Activated CD4-positive, alpha-beta T cell treated with anti-CD3 and anti-CD28 coated beads for 4 hours (primary cell): ENCODE results near the gene ANKH.
"Not testable (repeated sequence)": the region's sequence is repeated elsewhere in the genome, so short reads cannot be mapped to it uniquely, and the experiment has no call there.

ENCODE experiments used
- DNase-seq, 2 donors: peaks; one replicate each; pipeline ENCODE4 v3.0.0-alpha.2; 2020

Gene ANKH

DNA sequence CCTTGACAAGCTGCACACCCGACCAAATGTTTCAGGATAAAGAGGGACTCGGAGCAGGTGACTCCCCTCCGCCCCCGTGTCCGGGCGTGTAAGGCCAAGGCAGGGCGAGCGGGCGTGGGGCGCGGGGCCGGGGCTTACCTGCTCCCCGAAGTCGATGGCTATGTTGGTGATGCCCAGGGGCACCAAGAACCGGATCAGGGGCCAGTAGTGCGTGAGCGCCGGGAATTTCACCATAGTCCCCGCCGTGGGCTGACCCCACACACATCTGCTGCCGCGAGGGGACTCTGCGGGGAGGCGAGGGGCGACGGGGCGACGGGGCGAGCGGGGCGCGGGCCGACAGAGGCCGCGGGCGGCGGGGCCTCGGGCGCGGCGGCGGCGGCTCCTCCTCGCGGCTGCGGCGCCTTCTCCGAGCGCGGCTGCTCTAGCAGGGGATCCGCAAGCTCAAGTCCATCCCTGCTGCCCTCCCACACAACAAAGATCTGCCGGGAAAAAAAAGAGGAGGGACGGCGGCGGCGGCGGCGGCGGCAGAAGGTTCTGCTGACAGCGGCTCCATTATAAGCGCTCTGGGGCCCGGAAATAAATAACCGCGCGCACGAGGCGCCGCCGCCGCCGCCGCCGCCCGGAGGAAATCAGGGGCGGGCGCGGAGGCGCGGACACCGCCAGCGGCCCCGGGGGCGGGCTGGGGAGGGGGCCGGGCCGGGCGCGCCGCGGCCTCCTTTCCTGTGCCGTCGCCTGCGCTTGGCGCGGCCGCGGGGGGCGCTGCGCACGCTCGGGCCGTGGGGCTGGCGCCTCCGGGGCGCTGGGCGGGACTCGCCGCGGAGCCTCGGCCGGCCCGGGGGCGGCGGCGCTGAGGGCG lies at the start of gene ANKH:
Gene ANKH, minus strand, starts transcription at position 565 of the 856 bp plus-strand sequence. Its CDS starts 331 bp downstream, at position 234.
- DNase-seq = peak; percentile 78 to 81

DNA sequence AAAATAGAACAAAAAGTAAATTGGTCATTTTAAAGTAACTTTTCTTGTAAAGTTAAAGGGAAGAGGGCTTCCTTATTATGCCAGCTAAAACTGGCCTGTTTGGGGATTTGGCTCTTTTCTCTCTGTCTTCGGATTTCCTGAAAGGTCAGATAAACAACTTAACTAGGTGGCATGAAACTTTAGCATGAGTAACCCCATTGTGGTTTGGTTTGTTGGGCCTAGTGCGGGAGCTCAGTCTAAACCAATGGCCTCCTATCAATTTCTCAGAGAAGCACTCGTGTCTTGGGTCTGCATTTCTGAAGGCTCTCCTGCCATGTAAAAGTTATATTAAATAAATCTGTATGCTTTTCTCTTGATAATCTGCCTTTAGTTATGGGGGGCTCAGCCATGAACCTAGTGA lies 48.5 kb upstream of the ANKH start:
- no peak for DNase-seq

DNA sequence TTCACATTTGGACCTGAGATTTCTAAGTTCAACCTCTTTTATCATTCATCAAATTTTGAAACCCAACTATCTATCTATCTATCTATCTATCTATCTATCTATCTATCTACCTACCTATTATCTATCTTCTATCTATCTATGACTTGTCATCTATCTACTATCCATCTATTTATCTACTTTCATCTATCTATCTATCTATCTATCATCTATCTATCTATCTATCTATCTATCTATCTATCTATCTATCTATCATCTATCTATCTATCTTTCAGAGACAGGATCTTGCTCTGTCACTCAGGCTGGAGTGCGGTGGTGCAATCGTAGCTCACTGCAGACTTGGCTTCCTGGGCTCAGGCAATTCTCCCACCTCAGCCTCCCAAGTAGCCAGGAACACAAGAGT lies 47.5 kb upstream of the ANKH start:
- DNase-seq = not testable (repeated sequence)

DNA sequence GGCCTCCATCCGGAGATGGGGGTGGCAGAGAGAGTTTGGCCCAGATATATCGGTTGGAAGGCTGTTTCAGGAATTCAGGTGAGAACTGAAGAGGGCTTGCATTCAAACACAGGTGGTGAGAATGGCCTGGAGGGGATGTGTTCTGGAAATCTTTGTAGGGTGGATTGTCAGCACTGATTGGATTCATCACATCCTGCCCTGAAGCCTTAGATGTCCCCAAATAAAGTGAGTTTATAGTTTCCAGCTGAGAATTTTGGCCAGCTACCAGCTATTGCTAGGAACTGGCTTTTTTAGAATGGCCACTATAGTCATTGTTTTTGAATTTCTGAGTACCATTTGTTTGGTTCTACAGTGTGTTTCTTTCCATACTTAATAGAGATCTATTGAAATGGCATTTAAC lies 46.1 kb upstream of the ANKH start:
- DNase-seq = no peak

DNA sequence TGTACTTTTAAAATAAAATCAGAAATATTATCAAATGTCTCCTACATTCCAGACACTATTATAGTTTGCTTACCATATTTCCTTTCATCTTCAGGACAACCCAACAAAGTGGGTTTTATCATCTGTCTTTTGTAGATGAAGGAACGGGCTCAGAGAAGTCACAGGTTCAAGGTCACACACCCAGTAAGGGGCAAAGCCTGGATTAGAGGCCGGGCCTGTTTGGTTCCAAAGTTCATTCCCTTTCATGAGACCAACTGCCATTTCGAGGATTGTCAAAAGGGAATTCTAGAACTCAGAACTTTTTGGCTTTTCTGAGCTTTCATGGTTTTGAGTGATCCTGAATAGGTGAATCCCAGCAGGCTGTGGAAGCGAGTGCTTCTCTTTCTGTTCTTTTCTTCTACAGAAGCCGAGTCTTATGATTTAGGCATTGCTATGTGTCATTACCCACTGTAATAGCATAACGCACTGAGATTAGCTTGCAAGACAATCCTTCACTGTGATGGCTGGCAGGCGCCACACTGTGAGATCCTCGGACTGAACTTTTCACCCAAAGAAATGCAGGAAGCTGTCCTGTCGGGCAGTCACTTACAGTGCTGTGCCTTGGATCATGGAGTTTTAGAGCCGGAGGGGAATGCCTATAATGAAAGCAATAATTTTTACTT lies 43.8 kb upstream of the ANKH start:
- no peak for DNase-seq

DNA sequence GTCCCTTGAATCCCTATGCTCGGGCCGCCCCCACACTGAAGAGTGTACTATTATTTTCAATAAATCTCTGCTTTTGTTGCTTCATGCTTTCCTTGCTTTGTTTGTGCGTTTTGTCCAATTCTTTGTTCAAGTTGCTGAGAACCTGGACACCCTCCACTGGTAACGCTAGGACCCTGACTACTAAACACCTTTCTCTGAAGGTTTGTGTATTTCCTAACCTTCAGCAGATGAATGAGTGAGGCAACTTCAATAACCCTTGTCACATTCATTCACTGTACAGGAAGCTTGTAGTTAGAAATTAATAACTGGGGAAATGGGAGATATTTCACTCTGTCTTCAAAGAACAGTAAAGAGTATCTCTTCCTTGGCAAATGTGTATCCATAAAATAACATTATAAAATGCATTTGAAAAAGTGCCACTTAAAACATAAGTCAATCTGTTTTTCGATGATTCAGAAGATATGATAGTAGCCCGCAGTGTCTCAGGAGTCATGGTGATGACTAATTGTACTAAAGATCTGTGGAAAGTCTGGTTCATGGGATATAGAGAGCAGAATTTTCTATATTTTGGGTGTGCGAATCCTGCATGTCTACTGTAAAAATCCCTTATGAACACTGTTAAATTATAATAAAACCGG lies 43.2 kb upstream of the ANKH start:
- no peak for DNase-seq

DNA sequence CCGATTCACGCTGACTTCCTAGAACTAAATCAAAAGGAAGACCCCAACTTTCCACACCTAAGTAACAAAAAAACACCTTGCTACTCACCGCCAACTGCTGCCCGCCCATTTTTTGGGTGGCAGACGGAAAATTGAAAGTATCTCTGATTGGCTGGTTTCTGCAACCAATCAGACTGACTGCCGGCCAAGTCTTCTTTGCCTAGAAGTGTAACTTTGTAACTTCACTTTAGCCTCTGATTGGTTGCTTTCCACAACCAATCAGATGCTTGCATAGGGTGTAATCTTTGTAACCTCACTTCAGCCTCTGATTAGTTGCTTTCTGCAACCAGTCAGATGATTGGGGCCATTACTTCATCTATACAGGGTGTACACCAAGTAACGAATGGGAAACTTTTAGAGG lies 42.6 kb upstream of the ANKH start:
- no peak for DNase-seq

DNA sequence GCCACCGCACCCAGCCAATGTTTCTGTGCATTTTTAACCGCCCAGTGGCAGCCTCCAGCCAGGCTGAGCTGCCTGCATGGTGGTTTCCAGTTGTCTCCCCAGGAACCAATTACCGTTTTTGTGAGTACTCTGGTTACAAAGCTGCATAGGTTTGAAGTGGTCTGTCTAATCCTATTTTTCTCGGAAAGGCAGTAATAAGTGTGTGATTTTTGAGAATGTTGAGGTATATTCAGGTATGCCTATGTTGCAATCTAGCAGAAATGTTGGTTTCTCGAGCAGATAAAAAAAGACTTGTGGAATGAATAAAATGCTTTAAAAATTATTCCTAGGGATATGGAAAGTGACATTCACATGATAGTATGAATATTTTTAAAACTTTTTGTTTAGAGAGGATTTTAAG lies 41.5 kb upstream of the ANKH start:
- DNase-seq = no peak

DNA sequence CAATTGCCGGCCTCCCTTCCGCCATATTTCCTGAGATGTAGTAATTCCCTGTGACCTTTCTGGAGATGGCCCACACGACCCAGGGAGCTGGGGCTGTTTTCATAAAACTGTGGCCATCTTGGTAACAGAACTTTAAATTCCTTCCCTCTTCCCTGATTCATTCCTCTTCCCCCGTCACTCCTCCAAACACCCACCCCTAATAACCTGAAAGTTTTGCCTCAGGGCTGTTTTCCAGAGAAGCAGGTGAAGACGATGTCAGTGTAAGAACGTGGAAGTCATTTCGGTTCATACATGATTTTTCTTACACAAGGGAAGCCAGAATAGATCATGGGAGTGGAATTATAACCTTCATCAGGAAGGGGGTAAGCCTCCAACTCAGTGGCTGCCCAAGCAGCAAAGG lies 40.6 kb upstream of the ANKH start:
- DNase-seq = no peak

DNA sequence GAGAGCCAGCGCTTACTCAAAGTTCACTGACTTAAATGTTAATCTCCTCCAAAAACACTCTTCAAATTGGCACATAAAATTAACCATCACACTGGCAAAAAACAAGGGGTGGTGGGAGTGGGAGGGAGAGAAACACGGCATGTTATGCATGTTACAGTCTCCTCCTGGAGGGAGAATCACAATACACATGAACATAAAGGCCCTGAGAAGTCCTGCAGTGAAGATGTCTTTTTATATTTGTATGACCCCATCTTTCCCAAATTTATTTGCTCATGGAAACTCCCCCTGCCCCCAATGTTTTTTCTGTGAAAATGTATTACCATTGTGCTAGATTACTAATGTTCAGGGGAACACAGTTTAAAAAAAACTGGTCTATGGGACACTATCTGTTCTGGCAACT lies 37.8 kb upstream of the ANKH start:
- no peak for DNase-seq

DNA sequence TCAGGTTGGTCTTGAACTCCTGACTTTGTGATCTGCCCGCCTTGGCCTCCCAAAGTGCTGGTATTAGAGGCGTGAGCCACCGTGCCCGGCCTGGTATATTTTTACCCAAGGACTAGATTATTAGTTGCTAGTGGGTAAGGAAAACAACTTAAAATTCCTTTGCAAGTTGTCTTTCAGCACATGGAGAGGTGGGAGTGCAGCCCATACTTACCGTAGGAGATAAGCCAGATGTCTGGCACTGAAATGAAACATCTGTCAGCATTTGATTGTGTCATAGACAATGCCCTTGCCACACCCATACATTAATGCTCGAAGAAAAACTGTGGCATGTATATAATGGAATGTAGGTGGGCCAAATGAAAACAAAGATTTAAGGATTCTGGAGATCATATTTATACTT lies 36.6 kb upstream of the ANKH start:
- DNase-seq = no peak

DNA sequence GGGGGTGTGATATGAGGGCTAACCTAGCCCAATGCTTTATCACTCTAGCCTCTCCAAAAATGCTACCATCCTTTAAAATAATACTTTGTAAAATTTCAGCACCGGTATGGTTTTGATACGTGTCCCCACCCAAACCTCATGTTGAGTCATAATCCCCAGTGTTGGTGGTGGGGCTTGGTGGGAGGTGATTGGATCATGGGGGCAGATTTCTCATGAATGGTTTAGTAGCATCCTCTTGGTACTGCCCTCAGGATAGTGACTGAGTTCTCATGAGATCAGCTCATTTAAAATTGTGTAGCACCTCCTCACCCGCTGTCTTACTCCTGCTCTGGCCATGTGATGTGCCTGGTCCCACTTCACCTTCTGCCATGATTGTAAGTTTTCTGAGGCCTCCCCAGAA lies 35.0 kb upstream of the ANKH start:
- no peak for DNase-seq

DNA sequence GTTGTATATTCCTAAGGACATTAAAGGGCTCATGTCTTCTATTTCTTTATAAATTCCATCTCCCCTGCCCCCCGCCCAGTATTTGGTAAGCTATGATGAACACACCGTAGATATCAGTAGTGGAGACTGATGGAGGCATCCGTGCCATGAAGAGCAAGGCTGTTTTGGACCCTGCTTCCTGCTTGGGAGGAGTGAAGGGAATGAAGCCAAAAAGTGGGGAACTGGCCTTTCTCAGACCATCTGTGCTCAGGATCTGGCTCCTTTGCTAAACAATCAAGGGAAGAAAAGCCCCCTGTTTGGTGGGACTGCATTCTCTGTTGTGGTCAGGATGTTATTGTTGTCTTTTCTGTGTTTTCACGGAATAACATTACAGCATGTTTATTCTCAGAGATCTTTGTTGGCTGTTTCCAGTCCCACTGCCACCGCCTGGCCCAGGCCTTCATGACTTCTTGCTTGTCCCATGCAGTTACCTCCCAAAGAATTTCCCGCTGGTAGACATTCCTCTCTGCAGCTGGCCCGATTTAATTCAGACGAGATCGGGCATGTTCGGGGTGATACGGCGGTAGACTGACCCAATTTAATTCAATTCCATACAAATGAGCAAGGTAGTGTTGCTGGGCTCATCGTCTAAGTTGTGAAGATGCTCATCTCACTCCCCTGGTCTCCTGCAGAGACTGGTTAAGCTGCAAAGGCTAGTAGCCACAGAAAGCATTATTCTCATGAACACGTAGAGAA lies 31.4 kb upstream of the ANKH start:
- DNase-seq = no peak

DNA sequence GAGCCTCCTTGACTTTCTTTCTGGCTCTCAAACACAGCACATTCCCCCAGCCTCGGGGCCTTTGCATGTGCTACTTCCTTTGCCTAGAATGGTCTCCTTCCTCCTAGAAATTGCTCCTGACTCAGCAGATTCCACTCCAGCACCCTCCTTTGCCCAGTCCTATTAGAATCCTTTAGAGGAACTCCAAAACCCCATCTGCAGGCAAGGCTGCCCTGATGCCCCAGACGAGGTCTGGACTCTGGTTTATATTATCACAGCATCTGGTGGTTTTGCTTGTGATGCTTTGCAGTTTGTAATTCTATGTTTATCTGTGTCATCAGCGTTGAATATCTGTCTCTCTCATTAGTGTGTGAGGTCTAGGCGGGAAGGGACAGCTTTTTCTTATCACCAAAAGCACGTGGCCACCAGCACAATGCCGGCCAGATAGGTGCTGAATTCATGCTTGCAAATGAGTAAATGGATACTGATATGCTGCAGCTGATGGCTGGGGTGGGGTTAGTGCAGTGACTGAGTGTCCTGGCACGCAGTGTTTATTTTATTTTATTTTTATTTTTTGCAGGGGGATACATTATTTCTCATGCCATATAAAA lies 30.0 kb upstream of the ANKH start:
- no peak for DNase-seq

DNA sequence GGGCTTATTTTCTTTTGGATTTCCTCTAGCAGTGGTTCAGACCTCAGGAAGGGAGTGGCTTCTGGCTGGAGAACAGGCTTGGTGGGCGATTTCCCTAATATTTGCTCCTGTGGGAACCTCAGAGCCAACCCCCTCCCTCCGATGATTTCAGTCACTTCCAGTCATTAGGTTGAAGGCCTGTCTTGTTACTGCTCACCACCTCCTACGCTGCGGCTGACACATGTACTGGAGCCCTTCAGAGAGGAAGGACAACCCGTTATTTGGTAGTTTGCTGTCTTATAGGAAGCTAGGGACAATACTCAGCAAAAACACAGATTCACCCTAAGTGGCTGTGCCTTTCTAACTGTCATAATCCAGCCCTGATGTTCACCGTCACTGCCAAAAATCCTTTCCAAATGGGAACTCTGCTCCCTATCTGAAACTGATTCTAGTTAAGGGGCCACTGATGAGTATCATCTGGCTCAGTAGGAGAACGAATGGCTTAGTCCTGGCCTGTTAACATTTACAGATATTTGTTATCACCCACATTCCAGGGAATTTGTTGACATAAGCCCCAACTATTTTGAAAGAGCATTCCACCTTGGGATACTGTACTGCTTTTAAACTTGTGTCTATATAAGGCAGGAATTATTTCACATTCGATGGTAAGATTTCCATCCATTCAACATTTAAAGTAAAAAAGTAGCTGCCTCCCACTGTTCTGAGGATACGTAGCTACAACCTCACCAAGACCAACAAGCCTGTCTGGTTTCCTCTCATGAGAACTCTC lies 29.3 kb upstream of the ANKH start:
- no peak for DNase-seq

DNA sequence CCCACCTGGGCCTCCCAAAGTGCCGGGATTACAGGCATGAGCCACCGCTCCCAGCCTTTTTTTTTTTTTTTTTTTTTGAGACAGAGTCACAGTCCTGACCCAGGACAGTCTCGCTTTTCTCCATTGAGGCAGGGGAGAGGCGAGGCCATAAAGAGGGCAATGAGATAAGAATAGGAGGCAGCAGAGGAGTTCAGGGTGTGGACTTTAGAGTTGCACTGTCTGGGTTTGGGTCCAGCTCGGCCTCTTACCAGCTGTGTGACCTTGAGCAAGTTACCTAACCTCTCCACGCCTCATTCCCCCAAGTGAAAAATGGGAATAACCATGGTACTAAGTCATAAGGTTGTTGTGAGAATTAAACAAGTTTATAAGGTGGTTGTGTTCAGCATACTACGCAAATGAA lies 24.6 kb upstream of the ANKH start:
- DNase-seq = no peak

DNA sequence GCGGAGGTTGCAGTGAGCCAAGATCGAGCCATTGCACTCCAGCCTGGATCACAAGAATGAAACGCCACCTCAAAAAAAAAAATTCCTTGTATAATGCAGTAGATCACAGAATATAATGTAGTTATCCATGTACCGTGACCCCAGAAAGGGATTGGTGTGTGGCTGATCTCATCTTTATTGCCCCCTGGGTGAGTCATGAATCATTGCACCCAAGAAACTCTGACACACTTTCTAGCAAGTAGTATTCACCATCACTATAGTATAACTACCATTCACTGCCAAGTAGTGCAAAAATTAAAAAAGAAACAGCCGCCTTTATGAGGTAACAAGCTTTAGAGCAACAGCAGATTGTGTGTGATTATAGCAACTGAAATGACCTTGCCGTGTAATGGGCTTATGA lies 23.7 kb upstream of the ANKH start:
- no peak for DNase-seq

DNA sequence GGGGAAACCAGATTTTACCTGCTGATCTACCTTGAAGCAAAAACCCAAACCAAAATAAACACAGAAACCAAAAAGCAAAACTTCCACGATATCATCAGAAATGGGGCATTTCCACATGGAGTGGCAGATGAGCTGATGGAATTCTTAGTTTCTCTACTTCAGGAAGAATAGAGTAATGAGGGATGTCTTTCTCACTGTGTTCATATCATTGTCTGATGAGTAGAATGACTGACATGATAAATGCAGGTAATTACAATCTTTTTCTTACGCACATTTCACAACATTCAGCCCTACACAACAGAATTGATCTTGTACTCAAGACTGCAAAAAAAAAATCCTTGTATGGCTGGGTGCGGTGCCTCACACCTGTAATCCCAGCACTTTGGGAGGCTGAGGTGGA lies 23.2 kb upstream of the ANKH start:
- DNase-seq = no peak

DNA sequence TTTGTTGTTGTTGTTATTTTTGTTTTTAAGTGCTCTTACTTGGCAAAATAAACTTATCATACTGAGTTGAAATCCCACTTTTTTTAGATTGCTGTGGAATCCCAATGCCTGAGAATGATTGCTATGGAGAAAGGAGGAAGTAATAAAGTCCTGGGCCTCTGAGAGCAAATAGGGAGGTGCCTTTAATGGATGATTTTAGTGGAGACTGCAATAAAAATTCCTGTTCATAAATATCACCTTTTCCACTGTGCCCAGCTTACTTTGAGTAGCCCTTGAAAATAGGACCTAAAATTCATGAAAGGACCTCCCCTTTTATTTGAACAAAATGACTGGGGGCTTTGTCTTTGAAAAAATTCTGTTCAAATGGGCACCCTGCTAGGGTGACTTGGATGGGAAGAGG lies 21.8 kb upstream of the ANKH start:
- no peak for DNase-seq

DNA sequence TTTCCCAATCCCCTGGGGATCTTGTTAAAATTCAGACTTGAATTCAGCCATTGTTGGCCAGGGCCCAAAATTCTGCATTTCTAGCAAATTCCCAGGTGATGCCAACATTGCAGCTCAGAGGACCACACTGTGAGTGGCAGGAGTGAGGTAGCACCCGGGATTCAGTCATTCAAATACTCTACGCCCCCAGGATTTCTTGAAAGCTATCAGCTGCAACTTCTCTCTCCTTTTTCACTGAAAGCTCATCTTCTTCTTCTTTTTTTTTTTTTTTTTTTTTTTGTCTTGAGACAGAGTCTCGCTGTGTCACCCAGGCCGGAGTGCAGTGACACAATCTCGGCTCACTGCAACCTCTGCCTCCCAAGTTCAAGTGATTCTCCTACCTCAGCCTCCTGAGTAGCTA lies 19.3 kb upstream of the ANKH start:
- DNase-seq = no peak

DNA sequence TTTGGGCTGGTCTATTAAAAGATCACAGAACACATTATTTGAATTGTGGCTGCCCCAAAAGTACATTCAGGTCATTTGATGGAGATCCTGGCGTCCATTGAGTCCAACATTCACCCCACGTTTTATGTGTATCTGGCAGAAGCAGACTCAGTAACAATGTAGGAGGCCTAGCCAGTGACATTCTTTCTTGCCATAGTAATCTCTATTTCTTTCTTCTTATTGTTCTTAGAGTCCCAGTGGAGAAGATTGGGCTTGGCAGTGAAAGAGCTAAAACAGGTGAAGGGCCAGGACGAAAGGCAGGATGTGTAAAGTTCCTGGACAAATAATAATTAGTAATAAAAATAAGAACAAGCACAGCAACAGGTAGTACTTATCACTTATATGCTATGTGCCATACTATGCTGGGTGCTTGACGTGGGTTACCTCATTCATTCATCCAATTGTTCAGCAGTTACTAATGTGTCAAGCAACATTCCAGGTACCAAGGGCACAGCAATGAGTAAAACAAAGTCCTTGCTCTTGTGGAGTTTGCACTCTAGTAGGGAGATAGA lies 12.6 kb upstream of the ANKH start:
- DNase-seq = no peak
